ENCODE data around the gene REXO4. TPM values are rescaled to one million over a fixed set of nuclear protein-coding genes. Genes with fewer than 3 reads are reported as not detected.

Gene REXO4
- total and polyA plus RNA-seq, 9 of the 15 experiments (the other 6 are each of a cell fraction or from before 2014, with no cell fraction given): 3.4 to 72.9 (median 31.1) TPM

DNA sequence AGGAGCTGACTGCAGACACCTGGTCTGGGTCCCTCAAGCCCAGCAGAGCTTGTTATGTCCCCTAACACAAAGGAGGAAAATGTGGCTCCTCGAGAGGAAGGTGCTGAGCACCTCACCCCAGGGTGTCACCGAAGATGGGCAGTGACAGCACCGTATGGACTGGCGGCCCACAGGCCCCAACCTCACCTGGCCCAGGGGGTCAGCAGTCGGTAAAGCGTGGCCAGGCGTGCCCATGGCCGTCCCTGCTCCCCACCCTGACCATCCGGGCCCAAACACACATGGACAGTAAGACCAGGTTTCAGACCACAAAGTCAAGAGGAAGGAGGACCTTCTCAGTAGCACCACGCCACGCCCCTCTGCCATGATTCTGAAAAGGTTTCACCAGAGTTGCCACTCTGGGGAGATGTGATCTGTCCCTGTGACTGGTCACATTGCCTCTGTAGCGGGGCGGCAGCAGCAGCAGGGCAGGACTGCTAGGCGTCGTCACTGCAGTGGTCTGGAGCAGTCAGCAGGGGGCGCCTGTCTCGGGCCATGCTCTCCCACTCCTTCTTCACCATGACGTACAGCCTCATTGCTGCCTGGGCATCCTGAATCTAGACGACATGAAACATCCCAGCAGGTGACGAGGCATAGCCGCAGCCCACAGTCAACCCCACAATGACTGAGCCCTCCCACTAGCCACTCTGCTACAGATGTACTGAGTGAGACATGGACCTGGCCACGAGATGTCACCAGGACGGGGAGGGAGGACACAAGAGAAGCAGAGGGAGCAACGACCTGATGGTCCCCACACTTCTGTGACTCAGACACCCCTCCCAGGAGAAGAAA, 11.1 kb downstream of the REXO4 start (continued):
- TF ChIP-seq, protein P1, sequence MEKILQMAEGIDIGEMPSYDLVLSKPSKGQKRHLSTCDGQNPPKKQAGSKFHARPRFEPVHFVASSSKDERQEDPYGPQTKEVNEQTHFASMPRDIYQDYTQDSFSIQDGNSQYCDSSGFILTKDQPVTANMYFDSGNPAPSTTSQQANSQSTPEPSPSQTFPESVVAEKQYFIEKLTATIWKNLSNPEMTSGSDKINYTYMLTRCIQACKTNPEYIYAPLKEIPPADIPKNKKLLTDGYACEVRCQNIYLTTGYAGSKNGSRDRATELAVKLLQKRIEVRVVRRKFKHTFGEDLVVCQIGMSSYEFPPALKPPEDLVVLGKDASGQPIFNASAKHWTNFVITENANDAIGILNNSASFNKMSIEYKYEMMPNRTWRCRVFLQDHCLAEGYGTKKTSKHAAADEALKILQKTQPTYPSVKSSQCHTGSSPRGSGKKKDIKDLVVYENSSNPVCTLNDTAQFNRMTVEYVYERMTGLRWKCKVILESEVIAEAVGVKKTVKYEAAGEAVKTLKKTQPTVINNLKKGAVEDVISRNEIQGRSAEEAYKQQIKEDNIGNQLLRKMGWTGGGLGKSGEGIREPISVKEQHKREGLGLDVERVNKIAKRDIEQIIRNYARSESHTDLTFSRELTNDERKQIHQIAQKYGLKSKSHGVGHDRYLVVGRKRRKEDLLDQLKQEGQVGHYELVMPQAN (IDR thresholded peaks at IDR 0.05; ENCODE audit: borderline replicate concordance): no peak
- TF ChIP-seq GATA2 (CRISPR knock-in tag; IDR thresholded peaks at IDR 0.05) (no peak), ZNF561 (CRISPR knock-in tag; conservative IDR thresholded peaks at IDR 0.05) (no peak), RUNX1 (IDR thresholded peaks at IDR 0.05; ENCODE audit: low read depth) (no peak), ZNF212 (CRISPR knock-in tag; IDR thresholded peaks at IDR 0.05) (no peak), ZNF165 (CRISPR knock-in tag; IDR thresholded peaks at IDR 0.05; ENCODE audit: borderline replicate concordance) (no peak), MEF2A (IDR thresholded peaks at IDR 0.05; ENCODE audit: control insufficient read depth, low read depth, low read length) (no peak), IRF2 (CRISPR knock-in tag; IDR thresholded peaks at IDR 0.05) (no peak), SMAD1 (IDR thresholded peaks at IDR 0.05; ENCODE audit: low read depth, low read length, partially characterized antibody) (no peak), ZBTB7A (IDR thresholded peaks at IDR 0.05; ENCODE audit: borderline replicate concordance, control insufficient read depth, low read depth, low read length) (no peak), BRCA1 (IDR thresholded peaks at IDR 0.05) (no peak), BRCA1 (CRISPR knock-in tag; IDR thresholded peaks at IDR 0.05) (no peak), ZNF57 (CRISPR knock-in tag; IDR thresholded peaks at IDR 0.05) (no peak), ARHGAP35 (IDR thresholded peaks at IDR 0.05; ENCODE audit: partially characterized antibody) (no peak), ZZZ3 (IDR thresholded peaks at IDR 0.05) (no peak), HES1 (IDR thresholded peaks at IDR 0.05; ENCODE audit: low read depth) (no peak), GATAD2A (IDR thresholded peaks at IDR 0.05) (no peak), BDP1 (IDR thresholded peaks at IDR 0.05; ENCODE audit: insufficient read depth, insufficient read length) (no peak), C11orf30 (IDR thresholded peaks at IDR 0.05; ENCODE audit: low read depth) (no peak), ZNF589 (CRISPR knock-in tag; IDR thresholded peaks at IDR 0.05; ENCODE audit: low read depth) (no peak), IRF1 (CRISPR knock-in tag; IDR thresholded peaks at IDR 0.05; ENCODE audit: borderline replicate concordance) (no peak)
- TF ChIP-seq, protein P2, sequence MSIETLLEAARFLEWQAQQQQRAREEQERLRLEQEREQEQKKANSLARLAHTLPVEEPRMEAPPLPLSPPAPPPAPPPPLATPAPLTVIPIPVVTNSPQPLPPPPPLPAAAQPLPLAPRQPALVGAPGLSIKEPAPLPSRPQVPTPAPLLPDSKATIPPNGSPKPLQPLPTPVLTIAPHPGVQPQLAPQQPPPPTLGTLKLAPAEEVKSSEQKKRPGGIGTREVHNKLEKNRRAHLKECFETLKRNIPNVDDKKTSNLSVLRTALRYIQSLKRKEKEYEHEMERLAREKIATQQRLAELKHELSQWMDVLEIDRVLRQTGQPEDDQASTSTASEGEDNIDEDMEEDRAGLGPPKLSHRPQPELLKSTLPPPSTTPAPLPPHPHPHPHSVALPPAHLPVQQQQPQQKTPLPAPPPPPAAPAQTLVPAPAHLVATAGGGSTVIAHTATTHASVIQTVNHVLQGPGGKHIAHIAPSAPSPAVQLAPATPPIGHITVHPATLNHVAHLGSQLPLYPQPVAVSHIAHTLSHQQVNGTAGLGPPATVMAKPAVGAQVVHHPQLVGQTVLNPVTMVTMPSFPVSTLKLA (conservative IDR thresholded peaks at IDR 0.05): peak in 1 of 2 experiments; percentile 38; a peak in 1 of 4 replicates
- TF ChIP-seq, protein P3, sequence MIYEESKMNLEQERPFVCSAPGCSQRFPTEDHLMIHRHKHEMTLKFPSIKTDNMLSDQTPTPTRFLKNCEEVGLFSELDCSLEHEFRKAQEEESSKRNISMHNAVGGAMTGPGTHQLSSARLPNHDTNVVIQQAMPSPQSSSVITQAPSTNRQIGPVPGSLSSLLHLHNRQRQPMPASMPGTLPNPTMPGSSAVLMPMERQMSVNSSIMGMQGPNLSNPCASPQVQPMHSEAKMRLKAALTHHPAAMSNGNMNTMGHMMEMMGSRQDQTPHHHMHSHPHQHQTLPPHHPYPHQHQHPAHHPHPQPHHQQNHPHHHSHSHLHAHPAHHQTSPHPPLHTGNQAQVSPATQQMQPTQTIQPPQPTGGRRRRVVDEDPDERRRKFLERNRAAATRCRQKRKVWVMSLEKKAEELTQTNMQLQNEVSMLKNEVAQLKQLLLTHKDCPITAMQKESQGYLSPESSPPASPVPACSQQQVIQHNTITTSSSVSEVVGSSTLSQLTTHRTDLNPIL (CRISPR knock-in tag; IDR thresholded peaks at IDR 0.05): no peak
